Midbrain (tissue), 1 donor: Measurements from ENCODE around the gene MYLK3.

ENCODE experiments used
- DNase-seq: peaks from one replicate; lab custom pipeline; 2025; lab: John Stamatoyannopoulos, UW

The MYLK3 gene

GRCh38 chr16:46757339-46758050, 9.4 kb upstream of the MYLK3 start:
- DNase-seq = no peak

- no peak for DNase-seq
Measured at GRCh38 chr16:46756772-46757171, 8.6 kb upstream of the MYLK3 start.

GRCh38 chr16:46753015-46753414, 4.9 kb upstream of the MYLK3 start:
- no peak for DNase-seq

GRCh38 chr16:46751381-46751780, 3.2 kb upstream of the MYLK3 start:
- DNase-seq = no peak

GRCh38 chr16:46748775-46749705, 896 bp upstream of the MYLK3 start:
- DNase-seq = no peak

- DNase-seq = no peak
Measured at GRCh38 chr16:46746821-46747776, 1.0 kb downstream of the MYLK3 start.

- DNase-seq = no peak
Measured at GRCh38 chr16:46745617-46746016, 2.5 kb downstream of the MYLK3 start.

- no peak for DNase-seq
Measured at GRCh38 chr16:46743232-46743719, 4.9 kb downstream of the MYLK3 start.

- no peak for DNase-seq
Measured at GRCh38 chr16:46739934-46740333, 8.2 kb downstream of the MYLK3 start.

- DNase-seq = no peak
Measured at GRCh38 chr16:46737621-46738214, 10.4 kb downstream of the MYLK3 start.

GRCh38 chr16:46736695-46737094, 11.4 kb downstream of the MYLK3 start:
- DNase-seq = no peak

- DNase-seq = no peak
Measured at GRCh38 chr16:46733319-46733830, 14.8 kb downstream of the MYLK3 start.

- DNase-seq = no peak
Measured at GRCh38 chr16:46732561-46732960, 15.6 kb downstream of the MYLK3 start.

- DNase-seq = no peak
Measured at GRCh38 chr16:46731691-46732555, 16.2 kb downstream of the MYLK3 start.

GRCh38 chr16:46730801-46731690, 17.1 kb downstream of the MYLK3 start:
- DNase-seq = no peak

- no peak for DNase-seq
Measured at GRCh38 chr16:46730126-46730525, 18.0 kb downstream of the MYLK3 start.

- DNase-seq = no peak
Measured at GRCh38 chr16:46729326-46729995, 18.7 kb downstream of the MYLK3 start.

GRCh38 chr16:46728806-46729205, 19.3 kb downstream of the MYLK3 start:
- no peak for DNase-seq

GRCh38 chr16:46727630-46728029, 20.5 kb downstream of the MYLK3 start:
- no peak for DNase-seq
